Smooth muscle cell (in vitro differentiated cells): ENCODE results near the gene ZDHHC4. TPM values are rescaled to one million over a fixed set of nuclear protein-coding genes. Genes with fewer than 3 reads are reported as not detected.

Source experiments
- DNase-seq: peaks from one replicate; lab custom pipeline; 2025; ENCODE audit not compliant: unreplicated experiment; lab: John Stamatoyannopoulos, UW
- H2AFZ ChIP-seq: fragments of 200-600 bp; sonication (generic); 2 replicates; pipeline ENCODE4 v1.6.0; 2016; ENCODE audit warnings: antibody characterized with exemption, low read depth, mild to moderate bottlenecking
- H3F3A ChIP-seq: fragments of 200-600 bp; sonication (generic); 2 replicates; pipeline ENCODE4 v1.6.0; 2017; ENCODE audit warnings: antibody characterized with exemption, low read depth
- H3K27ac ChIP-seq: fragments of 200-600 bp; sonication (generic); 2 replicates; pipeline ENCODE4 v1.5.1; 2016; ENCODE audit warnings: low read depth, mild to moderate bottlenecking
- H3K27me3 ChIP-seq: fragments of 200-600 bp; sonication (generic); 2 replicates; pipeline ENCODE4 v1.6.1; 2016; ENCODE audit warnings: low read depth, mild to moderate bottlenecking
- H3K36me3 ChIP-seq: fragments of 200-600 bp; sonication (generic); 2 replicates; pipeline ENCODE4 v1.5.1; 2016; ENCODE audit warnings: low read depth
- H3K4me1 ChIP-seq: fragments of 200-600 bp; sonication (generic); 2 replicates; pipeline ENCODE4 v1.5.1; 2016; ENCODE audit warnings: low read depth
- H3K4me2 ChIP-seq: fragments of 200-600 bp; sonication (generic); 2 replicates; pipeline ENCODE4 v1.6.0; 2016; ENCODE audit warnings: mild to moderate bottlenecking
- H3K4me3 ChIP-seq: fragments of 200-600 bp; sonication (generic); 2 replicates; pipeline ENCODE4 v1.5.1; 2016; ENCODE audit warnings: mild to moderate bottlenecking
- H3K79me2 ChIP-seq: fragments of 200-600 bp; sonication (generic); 2 replicates; pipeline ENCODE4 v1.6.0; 2016; ENCODE audit warnings: low read depth, mild to moderate bottlenecking
- H3K9ac ChIP-seq: fragments of 200-600 bp; sonication (generic); 2 replicates; pipeline ENCODE4 v1.6.0; 2016; ENCODE audit warnings: low read depth
- H3K9me3 ChIP-seq: fragments of 200-600 bp; sonication (generic); replicated peaks from 2 replicates; pipeline ENCODE4 v1.5.1; 2016; ENCODE audit warnings: low read depth
- H4K20me1 ChIP-seq: fragments of 200-600 bp; sonication (generic); 2 replicates; pipeline ENCODE4 v1.6.0; 2016; ENCODE audit warnings: low read depth
- CTCF ChIP-seq: fragments of 200-600 bp; sonication (generic); IDR thresholded peaks from 2 replicates; pipeline ENCODE4 v1.5.1; 2017; ENCODE audit warnings: borderline replicate concordance, mild to moderate bottlenecking, antibody characterized with exemption; ENCODE audit not compliant: insufficient read depth, poor library complexity, severe bottlenecking
- WGBS: methylation state at CpG from one replicate; pipeline ENCODE4 v1.1.7; 2016; ENCODE audit warnings: low lambda C conversion rate; 5-methylcytosine and 5-hydroxymethylcytosine counted together
- polyA plus RNA-seq: library from polyadenylated mRNA; unstranded; fragments of >200 nt; fragmentation: Nextera tagmentation; extraction: Ambion mirVana; gene quantifications from 2 replicates; pipeline ENCODE4 v1.2.1, GENCODE V29; 2016
- total RNA-seq: library from RNA; depleted of rRNA; stranded (reverse); fragments of >200 nt; gene quantifications from 2 replicates; pipeline ENCODE4 v1.2.3, GENCODE V29; 2014

The ZDHHC4 gene
- total and polyA plus RNA-seq, 2 experiments from 2014 or later: 55.8 to 86.8 TPM

GRCh38 chr7:6565655-6566054, 11.6 kb upstream of the ZDHHC4 start:
- no peaks in the 10 kb centered on the region for H3K27me3 ChIP-seq
- no peak overlapping the region for H3K9ac ChIP-seq
- no peaks in the 10 kb centered on the region for H3K79me2 ChIP-seq
- no peak overlapping the region for H3K27ac ChIP-seq
- no peaks in the 10 kb centered on the region for H4K20me1 ChIP-seq
- H3F3A ChIP-seq: no peaks in the 10 kb centered on the region
- H3K4me1 ChIP-seq: no peaks in the 10 kb centered on the region
- no peaks in the 10 kb centered on the region for H3K9me3 ChIP-seq
- TF ChIP-seq CTCF: no peak
- H3K36me3 ChIP-seq: no peaks in the 10 kb centered on the region
- H2AFZ ChIP-seq: no peak overlapping the region
- H3K4me2 ChIP-seq: no peak overlapping the region
- DNase-seq: no peak
- no peak overlapping the region for H3K4me3 ChIP-seq
- WGBS: 87% methylated on average over 4 of the region's 4 CpGs

GRCh38 chr7:6567886-6568285, 9.4 kb upstream of the ZDHHC4 start:
- no peak overlapping the region for H3K27ac ChIP-seq
- no peaks in the 10 kb centered on the region for H3F3A ChIP-seq
- H2AFZ ChIP-seq: no peak overlapping the region
- H3K27me3 ChIP-seq: no peaks in the 10 kb centered on the region
- H4K20me1 ChIP-seq: no peaks in the 10 kb centered on the region
- no peak overlapping the region for H3K4me2 ChIP-seq
- TF ChIP-seq CTCF: no peak
- no peak overlapping the region for H3K9ac ChIP-seq
- no peak for DNase-seq
- no peaks in the 10 kb centered on the region for H3K36me3 ChIP-seq
- no peaks in the 10 kb centered on the region for H3K9me3 ChIP-seq
- H3K79me2 ChIP-seq: no peaks in the 10 kb centered on the region
- 92% methylated on average over 3 of the region's 3 CpGs for WGBS
- no peak overlapping the region for H3K4me3 ChIP-seq
- H3K4me1 ChIP-seq: no peaks in the 10 kb centered on the region

- no peaks in the 10 kb centered on the region for H3K79me2 ChIP-seq
- TF ChIP-seq CTCF: no peak
Observed at GRCh38 chr7:6571160-6571779, 6.0 kb upstream of the ZDHHC4 start.

GRCh38 chr7:6575281-6576023, 1.8 kb upstream of the ZDHHC4 start:
- Histone ChIP-seq H3F3A (no peaks in the 10 kb centered on the region), H3K9me3 (no peaks in the 10 kb centered on the region), H3K9ac (no peak overlapping the region), H3K27me3 (no peaks in the 10 kb centered on the region), H3K4me1 (peaks cover 6% of the 10 kb centered on the region), H3K4me3 (no peak overlapping the region), H2AFZ (no peak overlapping the region), H3K36me3 (no peaks in the 10 kb centered on the region), H4K20me1 (no peaks in the 10 kb centered on the region), H3K27ac (no peak overlapping the region), H3K79me2 (no peaks in the 10 kb centered on the region), H3K4me2 (no peak overlapping the region)
- TF ChIP-seq CTCF: no peak
- no peak for DNase-seq
- 89% methylated on average over 9 of the region's 9 CpGs for WGBS

More at GRCh38 chr7:6571160-6571779, 6.0 kb upstream of the ZDHHC4 start:
- no peaks in the 10 kb centered on the region for H3K27me3 ChIP-seq
- H3K9me3 ChIP-seq: no peaks in the 10 kb centered on the region
- H3K4me3 ChIP-seq: no peak overlapping the region
- H4K20me1 ChIP-seq: no peaks in the 10 kb centered on the region
- no peak overlapping the region for H3K9ac ChIP-seq
- no peaks in the 10 kb centered on the region for H3K4me1 ChIP-seq
- no peak overlapping the region for H3K4me2 ChIP-seq
- no peak overlapping the region for H3K27ac ChIP-seq
- H3K36me3 ChIP-seq: no peaks in the 10 kb centered on the region
- H2AFZ ChIP-seq: no peak overlapping the region
- DNase-seq: no peak
- WGBS: 92% methylated on average over 7 of the region's 7 CpGs
- H3F3A ChIP-seq: no peaks in the 10 kb centered on the region
